HCT116 (cell line): ENCODE data around the gene POU1F1. TPM values are rescaled to one million over a fixed set of nuclear protein-coding genes. Genes with fewer than 3 reads are reported as not detected.

Source experiments
- ATAC-seq: fragments of 200-7000 bp; cut with Tn5 transposase; 2 replicates; pipeline ENCODE4 v1.9.1; 2020; ENCODE audit warnings: mild to moderate bottlenecking, moderate library complexity
- BruUV-seq: library from RNA; stranded (reverse); fragments of 400-500 nt; replicated peaks from 2 replicates; lab custom pipeline; 2021; lab: Mats Ljungman, UMichigan
- CTCF ChIA-PET: fragments of 300-600 bp; sonication (Branson Sonifier 250); formaldehyde crosslinking; loops from one replicate; lab custom pipeline; 2021; ENCODE audit warnings: antibody characterized with exemption; lab: Charles Lee
- POLR2A ChIA-PET: fragments of 300-600, 350-600 bp; sonication (Branson Sonifier 250); formaldehyde crosslinking; loops from one replicate; lab custom pipeline; 2021; ENCODE audit warnings: antibody characterized with exemption; lab: Charles Lee
- RAD21 ChIA-PET, 2 experiments: fragments of 300-600 bp; sonication (Branson Sonifier 250); formaldehyde crosslinking; loops; one replicate each; lab custom pipeline; 2023; ENCODE audit warnings: low total read pairs in 2 of 2; ENCODE audit not compliant: uncharacterized antibody in 2 of 2, unreplicated experiment in 2 of 2, low non-redundant PET in 1 of 2; lab: Charles Lee
- DNase-seq: peaks from one replicate; pipeline ENCODE4 v3.0.0-alpha.2; 2010; ENCODE audit warnings: low read depth, low spot score
- H2AFZ ChIP-seq: fragments of 200-600 bp; shearing (Covaris generic), sonication (generic); 2 replicates; pipeline ENCODE4 v1.6.1; 2017; ENCODE audit warnings: low read depth, mixed run types, mixed read lengths, antibody characterized with exemption, low read length; ENCODE audit not compliant: poor library complexity, severe bottlenecking
- H3K27ac ChIP-seq: 2 replicates; pipeline ENCODE4 v1.5.1; 2012; ENCODE audit warnings: low read depth, low read length
- H3K27me3 ChIP-seq: fragments of 200-600 bp; sonication (generic); 2 replicates; pipeline ENCODE4 v1.6.1; 2016; ENCODE audit warnings: mixed run types, low read length, mixed read lengths; ENCODE audit not compliant: insufficient read depth
- H3K36me3 ChIP-seq, 2 experiments: fragments of 200-500 bp in 1 of 2; fragments of 200-600 bp in 1 of 2; sonication (Bioruptor generic) in 1 of 2; sonication (generic) in 1 of 2; 2 replicates each; pipeline versions ENCODE4 v1.5.1 to v1.6.1; 2014 to 2016; ENCODE audit warnings: low read length in 2 of 2, inconsistent platforms in 1 of 2, mixed read lengths in 1 of 2, mixed run types in 1 of 2; ENCODE audit not compliant: insufficient read depth in 2 of 2, control insufficient read depth in 1 of 2
- H3K4me1 ChIP-seq, 2 experiments: fragments of 200-600 bp in 1 of 2; sonication (generic) in 1 of 2; 2 replicates each; pipeline versions ENCODE4 v1.5.1 to v1.6.1; 2012 to 2017; ENCODE audit warnings: low read length in 2 of 2, inconsistent platforms in 1 of 2, mild to moderate bottlenecking in 1 of 2, mixed read lengths in 1 of 2, mixed run types in 1 of 2, moderate library complexity in 1 of 2; ENCODE audit not compliant: insufficient read depth in 2 of 2, control insufficient read depth in 1 of 2
- H3K4me2 ChIP-seq: fragments of 200-600 bp; sonication (generic); 2 replicates; pipeline ENCODE4 v1.6.1; 2017; ENCODE audit warnings: mixed run types, low read length, mixed read lengths
- H3K4me3 ChIP-seq, 2 experiments: fragments of 200-600 bp in 1 of 2; sonication (generic) in 1 of 2; replicated peaks in 1 of 2; 2 replicates each; pipeline ENCODE4 v1.5.1; 2011 to 2016; ENCODE audit warnings: low read length in 2 of 2, control low read depth in 1 of 2, low read depth in 1 of 2, mild to moderate bottlenecking in 1 of 2, mixed read lengths in 1 of 2, mixed run types in 1 of 2
- H3K79me2 ChIP-seq: fragments of 200-600 bp; sonication (generic); 2 replicates; pipeline ENCODE4 v1.6.1; 2017; ENCODE audit warnings: mild to moderate bottlenecking, mixed run types, low read length, moderate library complexity, mixed read lengths; ENCODE audit not compliant: insufficient read depth
- H3K9ac ChIP-seq: fragments of 200-600 bp; sonication (generic); 2 replicates; pipeline ENCODE4 v1.6.1; 2016; ENCODE audit warnings: low read length, mixed read lengths
- H3K9me2 ChIP-seq: fragments of 200-600 bp; sonication (generic), shearing (Covaris generic); 2 replicates; pipeline ENCODE4 v1.6.1; 2017; ENCODE audit warnings: mixed run types, mild to moderate bottlenecking, moderate library complexity; ENCODE audit not compliant: insufficient read depth
- H3K9me3 ChIP-seq, 2 experiments: fragments of 200-500 bp in 1 of 2; fragments of 200-600 bp in 1 of 2; sonication (Bioruptor generic) in 1 of 2; sonication (generic) in 1 of 2; 2 replicates each; pipeline ENCODE4 v1.6.1; 2014 to 2017; ENCODE audit warnings: low read length in 2 of 2, mixed read lengths in 2 of 2, inconsistent platforms in 1 of 2, low read depth in 1 of 2, mild to moderate bottlenecking in 1 of 2, mixed run types in 1 of 2, moderate library complexity in 1 of 2; ENCODE audit not compliant: control insufficient read depth in 1 of 2, insufficient read depth in 1 of 2
- H4K20me1 ChIP-seq: fragments of 200-600 bp; sonication (generic), shearing (Covaris generic); 2 replicates; pipeline ENCODE4 v1.6.1; 2017; ENCODE audit warnings: mixed run types, mild to moderate bottlenecking, moderate library complexity; ENCODE audit not compliant: insufficient read depth
- ATF3 ChIP-seq: IDR thresholded peaks from 2 replicates; pipeline ENCODE4 v1.6.1; 2012
- CEBPB ChIP-seq: IDR thresholded peaks from 2 replicates; pipeline ENCODE4 v1.6.1; 2012; ENCODE audit warnings: low read depth
- ELF1 ChIP-seq: IDR thresholded peaks from 2 replicates; pipeline ENCODE4 v1.6.1; 2012; ENCODE audit warnings: low read depth, borderline replicate concordance
- EZH2 ChIP-seq: fragments of 200-600 bp; sonication (generic); IDR thresholded peaks from 2 replicates; pipeline ENCODE4 v1.6.1; 2017; ENCODE audit warnings: antibody characterized with exemption, mixed run types
- EZH2phosphoT487 ChIP-seq: fragments of 200-600 bp; IDR thresholded peaks from 2 replicates; pipeline ENCODE4 v1.6.1; 2018; ENCODE audit warnings: antibody characterized with exemption, borderline replicate concordance
- JUND ChIP-seq: IDR thresholded peaks from 2 replicates; pipeline ENCODE4 v1.6.1; 2012
- MAX ChIP-seq: IDR thresholded peaks from 2 replicates; pipeline ENCODE4 v1.6.1; 2012
- POLR2A ChIP-seq: IDR thresholded peaks from 2 replicates; pipeline ENCODE4 v1.7.0; 2011; ENCODE audit warnings: borderline replicate concordance; ENCODE audit not compliant: insufficient read depth, insufficient read length; ENCODE audit errors: extremely low read depth
- RAD21 ChIP-seq: IDR thresholded peaks from 2 replicates; pipeline ENCODE4 v1.6.1; 2012; ENCODE audit warnings: low read depth, mild to moderate bottlenecking
- REST ChIP-seq: IDR thresholded peaks from 2 replicates; pipeline ENCODE4 v1.6.1; 2012; ENCODE audit warnings: low read depth
- SIN3A ChIP-seq: IDR thresholded peaks from 2 replicates; pipeline ENCODE4 v1.6.1; 2012; ENCODE audit warnings: low read depth
- SP1 ChIP-seq: IDR thresholded peaks from 2 replicates; pipeline ENCODE4 v1.6.1; 2012; ENCODE audit warnings: low read depth
- SRF ChIP-seq: IDR thresholded peaks from 2 replicates; pipeline ENCODE4 v1.6.1; 2012; ENCODE audit warnings: low read depth
- TCF7L2 ChIP-seq: IDR thresholded peaks from 2 replicates; pipeline ENCODE4 v1.7.0; 2011; ENCODE audit warnings: borderline replicate concordance, inconsistent platforms; ENCODE audit not compliant: insufficient read depth, insufficient read length; ENCODE audit errors: extremely low read depth
- YY1 ChIP-seq: IDR thresholded peaks from 2 replicates; pipeline ENCODE4 v1.6.1; 2011; ENCODE audit warnings: low read length, low read depth, moderate library complexity, mild to moderate bottlenecking; ENCODE audit not compliant: insufficient replicate concordance; ENCODE audit errors: extremely low read depth
- ZFX ChIP-seq: fragments of 450-650 bp; IDR thresholded peaks from 2 replicates; pipeline ENCODE4 v1.6.1; 2017
- ZNF274 ChIP-seq: fragments of 200-500 bp; sonication (Bioruptor generic); IDR thresholded peaks from 2 replicates; pipeline ENCODE4 v1.6.1; 2014; ENCODE audit warnings: mild to moderate bottlenecking, low read depth, low read length, inconsistent platforms
- intact Hi-C: fragments of 100-400 bp; cut with micrococcal nuclease; formaldehyde crosslinking; loops from 2 replicates; pipeline ENCODE4 v1.10.0; 2022
- total RNA-seq: library from RNA; stranded (reverse); gene quantifications from one replicate; pipeline ENCODE4 v1.2.1, GENCODE V29; 2021; ENCODE audit not compliant: unreplicated experiment

The POU1F1 gene
- total RNA-seq, 1 experiment from 2014 or later, result not detected

- H3K9ac ChIP-seq, result no peak overlapping the region
- H2AFZ ChIP-seq, result no peak overlapping the region
- no TSS peak for BruUV-seq
- no peaks in the 10 kb centered on the region for H3K9me3 ChIP-seq
- no peak overlapping the region for H3K4me3 ChIP-seq
- no peaks in the 10 kb centered on the region for H4K20me1 ChIP-seq
- ChIA-PET RAD21 (no interaction called here), CTCF (no interaction called here), POLR2A (no interaction called here)
- DNase-seq (no peak), ATAC-seq (no peak)
- H3K27ac ChIP-seq, result no peak overlapping the region
- H3K4me2 ChIP-seq, result peak overlapping the region; percentile 90; the same call in 1 of the 2 replicates
- H3K4me1 ChIP-seq, result peaks cover 0 to 18% of the 10 kb centered on the region in 2 experiments; a peak in 2 of 4 replicates
- intact Hi-C loops, result no loop called here
- H3K36me3 ChIP-seq, result no peaks in the 10 kb centered on the region
- H3K79me2 ChIP-seq, result peaks cover 69% of the 10 kb centered on the region
- no peaks in the 10 kb centered on the region for H3K27me3 ChIP-seq
- no peaks in the 10 kb centered on the region for H3K9me2 ChIP-seq
- TF ChIP-seq REST (no peak), JUND (no peak), SIN3A (no peak), MAX (no peak), ZFX (no peak), SP1 (no peak), POLR2A (no peak), SRF (no peak), ATF3 (no peak), CEBPB (no peak), TCF7L2 (no peak), ELF1 (no peak), ZNF274 (no peak), EZH2phosphoT487 (no peak), YY1 (no peak), RAD21 (no peak), EZH2 (no peak)
Observed at GRCh38 chr3:87229113-87229512, 47.3 kb downstream of the POU1F1 start.
